Aorta (tissue), 5 donors: ENCODE data around the gene C14orf119. TPM values are rescaled to one million over a fixed set of nuclear protein-coding genes. Genes with fewer than 3 reads are reported as not detected.

ENCODE experiments used
- ATAC-seq: fragments of 200-7000 bp; cut with Tn5 transposase; one replicate; pipeline ENCODE4 v1.9.1; 2022; ENCODE audit warnings: moderate library complexity; ENCODE audit not compliant: low FRiP score
- DNase-seq, 2 donors: peaks; one replicate each; pipeline ENCODE4 v3.0.0-alpha.2; 2020
- H3K27ac ChIP-seq, 2 donors: one replicate each; pipeline ENCODE4 v1.5.1; 2013; ENCODE audit warnings: low read length in 2 of 2, mild to moderate bottlenecking in 2 of 2, moderate library complexity in 2 of 2, control low read depth in 1 of 2, inconsistent platforms in 1 of 2, low read depth in 1 of 2
- H3K27me3 ChIP-seq, 2 donors: one replicate each; pipeline ENCODE4 v1.6.1; 2013; ENCODE audit warnings: control low read depth in 1 of 2, low read length in 1 of 2, mild to moderate bottlenecking in 1 of 2, moderate library complexity in 1 of 2; ENCODE audit not compliant: insufficient read depth in 2 of 2, control insufficient read depth in 1 of 2
- H3K36me3 ChIP-seq, 2 donors: one replicate each; pipeline ENCODE4 v1.6.1; 2013; ENCODE audit warnings: control low read depth in 1 of 2, low read length in 1 of 2, mild to moderate bottlenecking in 1 of 2; ENCODE audit not compliant: insufficient read depth in 2 of 2, control insufficient read depth in 1 of 2
- H3K4me1 ChIP-seq, 2 donors: one replicate each; pipeline ENCODE4 v1.6.1; 2013; ENCODE audit warnings: low read length in 2 of 2, control low read depth in 1 of 2, mild to moderate bottlenecking in 1 of 2, moderate library complexity in 1 of 2; ENCODE audit not compliant: insufficient read depth in 2 of 2, control insufficient read depth in 1 of 2
- H3K4me3 ChIP-seq, 2 donors: one replicate each; pipeline ENCODE4 v1.5.1; 2013; ENCODE audit warnings: low read length in 2 of 2, control low read depth in 1 of 2, mild to moderate bottlenecking in 1 of 2
- H3K9me3 ChIP-seq: one replicate; pipeline ENCODE4 v1.6.1; 2013; ENCODE audit warnings: mild to moderate bottlenecking, low read length; ENCODE audit not compliant: control insufficient read depth
- WGBS, 2 donors: extraction: QIAGEN DNeasy Blood & Tissue Kit; methylation state at CpG; one replicate each; pipeline ENCODE4 v1.1.7; 2013; 5-methylcytosine and 5-hydroxymethylcytosine counted together
- intact Hi-C, 2 donors: fragments of 100-400 bp; cut with DNase I; formaldehyde crosslinking; loops; one replicate each; pipeline versions ENCODE4 v1.14.2 to v1.15.0; 2022
- polyA plus RNA-seq, 2 donors: library from polyadenylated mRNA; stranded (reverse); fragments of 200-250 nt; gene quantifications; one replicate each; pipeline ENCODE4 v1.2.3, GENCODE V29; 2013
- total RNA-seq, 2 donors: library from RNA; stranded (reverse); fragmentation: NEBNext Ultra II Directional; extraction: Animal tissue kit (Norgen Biotek cat#: 25700); gene quantifications; one replicate each; pipeline ENCODE4 v1.2.1, GENCODE V29; 2021
- donor health status: healthy with polysubstance abuse.
- donor health status: Bipolar disorder and iron deficiency.
- donor health status: DM: no; HTN: no; CAD: no.
- donor health status: DM: no; HTN: no; CAD: no.
- donor health status: DM: yes; HTN: yes; CAD: no.

Gene C14orf119
- total and polyA plus RNA-seq, 4 donors = 27.8 to 41.4 (median 34.9) TPM

- peaks cover 2 to 9% of the 10 kb centered on the region in 2 donors for H3K36me3 ChIP-seq
- intact Hi-C loops = loop anchor here (2.0 to 10.0 kb wide), 2 partner anchors 30 to 170 kb away; no protein-coding TSS in a partner anchor
- peak overlapping the region in 1 of 2 donors; percentile 20 for H3K27ac ChIP-seq
- 18 to 22% methylated on average over 3 of the region's 3 CpGs for whole genome bisulfite sequencing, 2 donors
- H3K27me3 ChIP-seq = no peaks in the 10 kb centered on the region
- ATAC-seq (no peak), DNase-seq (no peak)
- H3K4me1 ChIP-seq = no peaks in the 10 kb centered on the region
- no peak overlapping the region for H3K4me3 ChIP-seq
- H3K9me3 ChIP-seq = no peaks in the 10 kb centered on the region
Observed at GRCh38 chr14:23125011-23125410, 29.7 kb downstream of the C14orf119 start.

GRCh38 chr14:23125933-23126524, 30.7 kb downstream of the C14orf119 start:
- no peak for ATAC-seq
- no peaks in the 10 kb centered on the region for H3K27me3 ChIP-seq
- WGBS, 2 donors = 63 to 66% methylated on average over 9 of the region's 9 CpGs
- intact Hi-C loops = loop anchor here (2.0 to 10.0 kb wide), 2 partner anchors 29 to 169 kb away; no protein-coding TSS in a partner anchor
- H3K36me3 ChIP-seq = peaks cover 2 to 9% of the 10 kb centered on the region in 2 donors
- DNase-seq = peak in 1 of 2 donors; percentile 61
- no peaks in the 10 kb centered on the region for H3K4me1 ChIP-seq
- no peak overlapping the region for H3K4me3 ChIP-seq
- peak overlapping the region in 1 of 2 donors; percentile 60 for H3K27ac ChIP-seq
- no peaks in the 10 kb centered on the region for H3K9me3 ChIP-seq

GRCh38 chr14:23126548-23127278, 31.4 kb downstream of the C14orf119 start:
- H3K27ac ChIP-seq = no peak overlapping the region
- no peak overlapping the region for H3K4me3 ChIP-seq
- DNase-seq (peak in 1 of 2 donors; percentile 33), ATAC-seq (peak; percentile 15)
- H3K36me3 ChIP-seq = peaks cover 2 to 9% of the 10 kb centered on the region in 2 donors
- H3K4me1 ChIP-seq = no peaks in the 10 kb centered on the region
- intact Hi-C loops = loop anchor here in 1 of 2 donors (10.0 kb wide), 1 partner anchor 168 kb away; no protein-coding TSS in a partner anchor
- H3K27me3 ChIP-seq = no peaks in the 10 kb centered on the region
- 87 to 92% methylated on average over 8 of the region's 8 CpGs for WGBS, 2 donors
- no peaks in the 10 kb centered on the region for H3K9me3 ChIP-seq

GRCh38 chr14:23127861-23128260, 32.6 kb downstream of the C14orf119 start:
- H3K4me1 ChIP-seq = no peaks in the 10 kb centered on the region
- DNase-seq (peak in 1 of 2 donors; percentile 43), ATAC-seq (no peak)
- intact Hi-C loops = loop anchor here in 1 of 2 donors (10.0 kb wide), 1 partner anchor 167 kb away; no protein-coding TSS in a partner anchor
- no peaks in the 10 kb centered on the region for H3K27me3 ChIP-seq
- H3K9me3 ChIP-seq = no peaks in the 10 kb centered on the region
- H3K36me3 ChIP-seq = peaks cover 2 to 9% of the 10 kb centered on the region in 2 donors
- H3K27ac ChIP-seq = no peak overlapping the region
- whole genome bisulfite sequencing, 2 donors = 90 to 94% methylated on average over 3 of the region's 3 CpGs
- no peak overlapping the region for H3K4me3 ChIP-seq

GRCh38 chr14:23128969-23129758, 33.9 kb downstream of the C14orf119 start:
- H3K9me3 ChIP-seq = no peaks in the 10 kb centered on the region
- ATAC-seq (no peak), DNase-seq (no peak)
- intact Hi-C loops = loop anchor here in 1 of 2 donors (10.0 kb wide), 1 partner anchor 166 kb away; no protein-coding TSS in a partner anchor
- no peaks in the 10 kb centered on the region for H3K27me3 ChIP-seq
- no peaks in the 10 kb centered on the region for H3K4me1 ChIP-seq
- H3K4me3 ChIP-seq = no peak overlapping the region
- H3K27ac ChIP-seq = no peak overlapping the region
- 93 to 98% methylated on average over 7 of the region's 7 CpGs for whole genome bisulfite sequencing, 2 donors
- H3K36me3 ChIP-seq = peaks cover 2 to 9% of the 10 kb centered on the region in 2 donors

GRCh38 chr14:23129759-23130316, 34.5 kb downstream of the C14orf119 start:
- Histone ChIP-seq H3K36me3 (peaks cover 2 to 9% of the 10 kb centered on the region in 2 donors), H3K4me1 (no peaks in the 10 kb centered on the region), H3K27ac (no peak overlapping the region), H3K4me3 (no peak overlapping the region), H3K9me3 (no peaks in the 10 kb centered on the region), H3K27me3 (no peaks in the 10 kb centered on the region)
- 93 to 96% methylated on average over 7 of the region's 7 CpGs for WGBS, 2 donors
- no peak for ATAC-seq
- intact Hi-C loops = loop anchor here in 1 of 2 donors (10.0 kb wide), 1 partner anchor 165 kb away; no protein-coding TSS in a partner anchor
- no peak for DNase-seq

GRCh38 chr14:23130871-23131270, 35.6 kb downstream of the C14orf119 start:
- ATAC-seq (no peak), DNase-seq (no peak)
- H3K27ac ChIP-seq = no peak overlapping the region
- no peaks in the 10 kb centered on the region for H3K27me3 ChIP-seq
- H3K9me3 ChIP-seq = no peaks in the 10 kb centered on the region
- H3K4me1 ChIP-seq = no peaks in the 10 kb centered on the region
- H3K4me3 ChIP-seq = no peak overlapping the region
- 58 to 63% methylated on average over 3 of the region's 3 CpGs for WGBS, 2 donors
- intact Hi-C loops = no loop called here
- peaks cover 2 to 9% of the 10 kb centered on the region in 2 donors for H3K36me3 ChIP-seq

- DNase-seq (no peak), ATAC-seq (no peak)
- Histone ChIP-seq H3K27me3 (no peaks in the 10 kb centered on the region), H3K9me3 (no peaks in the 10 kb centered on the region), H3K27ac (no peak overlapping the region), H3K4me1 (no peaks in the 10 kb centered on the region), H3K4me3 (no peak overlapping the region), H3K36me3 (peaks cover 2 to 9% of the 10 kb centered on the region in 2 donors)
- intact Hi-C loops = no loop called here
- WGBS, 2 donors = 89% methylated on average over 5 of the region's 5 CpGs
Observed at GRCh38 chr14:23131482-23131881, 36.2 kb downstream of the C14orf119 start.
